Measurements from ENCODE around the gene ALG12. TPM values are rescaled to one million over a fixed set of nuclear protein-coding genes. Genes with fewer than 3 reads are reported as not detected.

ALG12 gene
- total and polyA plus RNA-seq, 2 experiments from 2014 or later, result 21.9 to 24.4 TPM

DNA sequence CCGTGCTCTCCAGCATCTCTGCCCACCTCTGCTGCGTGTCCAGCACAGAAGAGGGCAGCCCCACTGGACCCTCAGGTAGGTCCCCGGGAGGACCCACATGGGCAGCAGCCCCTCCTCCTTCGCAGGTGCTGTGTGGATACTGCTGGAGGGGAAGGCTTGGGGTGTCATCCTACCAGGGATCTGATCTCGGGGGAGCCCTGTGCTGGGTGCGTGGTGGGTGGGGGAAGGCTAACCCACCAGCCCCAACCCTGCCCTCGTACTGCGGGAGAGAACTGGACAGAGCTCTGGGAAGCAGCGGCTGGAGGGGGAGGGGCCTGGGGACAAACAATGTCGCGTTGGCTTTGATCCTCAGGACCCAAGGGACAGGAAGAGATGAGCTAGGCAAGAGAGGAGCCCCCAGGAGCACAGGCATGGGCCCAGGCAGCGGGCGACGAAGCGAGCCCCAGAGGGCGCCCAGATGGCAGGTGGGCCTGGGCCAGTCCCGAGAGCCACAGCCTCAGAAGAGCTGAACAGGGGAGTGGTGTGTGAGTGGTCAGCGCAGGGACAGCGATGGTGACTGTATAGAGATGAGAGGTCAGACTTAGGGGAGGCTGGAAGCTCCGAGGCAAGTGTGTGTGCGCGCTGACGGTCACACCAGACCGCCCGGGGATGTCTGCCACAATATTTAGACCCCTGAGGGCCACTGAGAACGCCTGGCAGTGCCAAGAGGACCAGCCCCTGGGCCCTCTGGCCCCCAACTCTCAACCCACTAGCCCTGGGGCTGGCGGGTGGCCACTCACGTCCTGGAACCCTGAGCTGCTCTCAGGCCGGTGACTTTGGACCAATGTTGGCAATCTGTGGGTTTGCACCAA lies 40.9 kb upstream of the ALG12 start:
- TF ChIP-seq EZH2phosphoT487 (IDR thresholded peaks at IDR 0.05; ENCODE audit: insufficient read depth, low read depth) (no peak), EZH2 (IDR thresholded peaks at IDR 0.05; ENCODE audit: insufficient read depth, poor library complexity, severe bottlenecking) (no peak)
- Histone ChIP-seq H4K20me1 (ENCODE audit: insufficient read depth) (no peaks in the 10 kb centered on the region), H3K79me2 (ENCODE audit: insufficient read depth) (peaks cover 21% of the 10 kb centered on the region), H3K9ac (peak overlapping the region; percentile 79; the same call in 1 of the 2 replicates), H3F3A (ENCODE audit: insufficient read depth) (no peaks in the 10 kb centered on the region), H3K9me2 (ENCODE audit: insufficient read depth) (no peaks in the 10 kb centered on the region), H3K4me2 (ENCODE audit: unreplicated experiment) (peak overlapping the region; percentile 58), H3K27ac (no peak overlapping the region), H2AFZ (no peak overlapping the region; the same call in 1 of the 2 replicates), H3K36me3 (ENCODE audit: low read depth) (no peaks in the 10 kb centered on the region; the same call in 1 of the 2 replicates), H3K9me3 (ENCODE audit: low read depth) (no peaks in the 10 kb centered on the region), H3K27me3 (replicated peaks; ENCODE audit: insufficient read depth) (no peaks in the 10 kb centered on the region), H3K4me1 (ENCODE audit: insufficient read depth) (peaks cover 5% of the 10 kb centered on the region; the same call in 1 of the 2 replicates), H3K4me3 (peak overlapping the region; percentile 73; the same call in 1 of the 2 replicates)
- 84% methylated on average over 28 to 29 of the region's 29 CpGs for WGBS, 2 experiments (ENCODE audit: low coverage in 1 of 2, low lambda C conversion rate in 2 of 2, missing lambda C conversion rate in 2 of 2)
- DNase-seq, result no peak
- in situ Hi-C loops (cut with MboI), result no loop called here

GRCh38 chr22:49958366-49958921 lies 40.2 kb upstream of the ALG12 start:
- Histone ChIP-seq H3K9me3 (ENCODE audit: low read depth) (no peaks in the 10 kb centered on the region), H3K9me2 (ENCODE audit: insufficient read depth) (no peaks in the 10 kb centered on the region), H3F3A (ENCODE audit: insufficient read depth) (no peaks in the 10 kb centered on the region), H2AFZ (no peak overlapping the region), H3K36me3 (ENCODE audit: low read depth) (no peaks in the 10 kb centered on the region; the same call in 1 of the 2 replicates), H3K9ac (no peak overlapping the region), H3K4me3 (no peak overlapping the region), H3K79me2 (ENCODE audit: insufficient read depth) (peaks cover 17% of the 10 kb centered on the region), H4K20me1 (ENCODE audit: insufficient read depth) (no peaks in the 10 kb centered on the region), H3K27ac (no peak overlapping the region), H3K4me1 (ENCODE audit: insufficient read depth) (peaks cover 5% of the 10 kb centered on the region; the same call in 1 of the 2 replicates), H3K4me2 (ENCODE audit: unreplicated experiment) (no peak overlapping the region), H3K27me3 (replicated peaks; ENCODE audit: insufficient read depth) (no peaks in the 10 kb centered on the region)
- TF ChIP-seq EZH2phosphoT487 (IDR thresholded peaks at IDR 0.05; ENCODE audit: insufficient read depth, low read depth) (no peak), EZH2 (IDR thresholded peaks at IDR 0.05; ENCODE audit: insufficient read depth, poor library complexity, severe bottlenecking) (no peak)
- WGBS, 2 experiments (ENCODE audit: low coverage in 1 of 2, low lambda C conversion rate in 2 of 2, missing lambda C conversion rate in 2 of 2), result 82 to 84% methylated on average over 16 of the region's 16 CpGs
- in situ Hi-C loops (cut with MboI), result no loop called here
- DNase-seq, result no peak

DNA sequence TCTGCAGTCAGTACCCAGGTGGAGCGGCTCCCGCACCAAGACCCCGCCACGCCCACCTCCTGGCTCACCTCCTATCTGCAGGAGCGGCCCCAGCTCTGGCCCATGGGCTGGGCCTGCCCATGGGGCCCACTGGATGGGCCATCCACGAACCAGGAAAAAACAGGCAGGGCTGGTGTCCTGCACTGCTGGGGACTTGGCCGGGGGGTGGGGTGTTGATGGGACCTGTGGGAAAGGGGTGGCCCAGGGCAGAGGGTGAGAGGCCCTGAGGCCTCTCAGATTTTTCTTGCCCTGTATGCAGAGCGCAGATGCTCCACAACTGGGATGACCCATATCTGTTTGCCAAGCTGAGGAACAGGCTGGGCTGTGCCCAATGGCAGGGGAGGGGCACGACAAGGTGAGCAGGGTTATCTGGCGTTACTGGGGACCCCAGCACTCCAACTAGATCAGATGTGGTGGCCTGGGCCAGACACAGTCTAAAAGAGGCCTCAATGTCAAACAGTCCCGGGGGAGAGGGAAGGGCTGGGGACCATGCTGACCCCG lies 39.7 kb upstream of the ALG12 start:
- H3K4me2 ChIP-seq (ENCODE audit: unreplicated experiment), result no peak overlapping the region
- no peaks in the 10 kb centered on the region for H4K20me1 ChIP-seq (ENCODE audit: insufficient read depth)
- H3K9ac ChIP-seq, result no peak overlapping the region
- H3F3A ChIP-seq (ENCODE audit: insufficient read depth), result no peaks in the 10 kb centered on the region
- H3K36me3 ChIP-seq (ENCODE audit: low read depth), result no peaks in the 10 kb centered on the region
- in situ Hi-C loops (cut with MboI), result no loop called here
- no peaks in the 10 kb centered on the region for H3K9me2 ChIP-seq (ENCODE audit: insufficient read depth)
- no peaks in the 10 kb centered on the region for H3K27me3 ChIP-seq (replicated peaks; ENCODE audit: insufficient read depth)
- DNase-seq, result no peak
- H3K79me2 ChIP-seq (ENCODE audit: insufficient read depth), result peaks cover 11% of the 10 kb centered on the region
- 84 to 100% methylated on average over 8 to 11 of the region's 12 CpGs for WGBS, 2 experiments (ENCODE audit: low coverage in 1 of 2, low lambda C conversion rate in 2 of 2, missing lambda C conversion rate in 2 of 2)
- peaks cover 5% of the 10 kb centered on the region; the same call in 1 of the 2 replicates for H3K4me1 ChIP-seq (ENCODE audit: insufficient read depth)
- no peak overlapping the region for H2AFZ ChIP-seq
- no peak for TF ChIP-seq EZH2 (IDR thresholded peaks at IDR 0.05; ENCODE audit: insufficient read depth, poor library complexity, severe bottlenecking)
- no peak for TF ChIP-seq EZH2phosphoT487 (IDR thresholded peaks at IDR 0.05; ENCODE audit: insufficient read depth, low read depth)
- H3K27ac ChIP-seq, result no peak overlapping the region
- H3K4me3 ChIP-seq, result no peak overlapping the region
- no peaks in the 10 kb centered on the region for H3K9me3 ChIP-seq (ENCODE audit: low read depth)

- Histone ChIP-seq H3K9ac (no peak overlapping the region), H3K36me3 (ENCODE audit: low read depth) (no peaks in the 10 kb centered on the region), H2AFZ (no peak overlapping the region), H3K9me2 (ENCODE audit: insufficient read depth) (no peaks in the 10 kb centered on the region), H3K9me3 (ENCODE audit: low read depth) (no peaks in the 10 kb centered on the region), H3F3A (ENCODE audit: insufficient read depth) (no peaks in the 10 kb centered on the region), H4K20me1 (ENCODE audit: insufficient read depth) (no peaks in the 10 kb centered on the region), H3K4me1 (ENCODE audit: insufficient read depth) (peaks cover 6% of the 10 kb centered on the region), H3K27ac (no peak overlapping the region), H3K4me2 (ENCODE audit: unreplicated experiment) (no peak overlapping the region), H3K79me2 (ENCODE audit: insufficient read depth) (peaks cover 6% of the 10 kb centered on the region; the same call in 1 of the 2 replicates), H3K27me3 (replicated peaks; ENCODE audit: insufficient read depth) (no peaks in the 10 kb centered on the region), H3K4me3 (no peak overlapping the region)
- in situ Hi-C loops (cut with MboI), result no loop called here
- TF ChIP-seq EZH2phosphoT487 (IDR thresholded peaks at IDR 0.05; ENCODE audit: insufficient read depth, low read depth), result no peak
- TF ChIP-seq EZH2 (IDR thresholded peaks at IDR 0.05; ENCODE audit: insufficient read depth, poor library complexity, severe bottlenecking), result no peak
- 86 to 89% methylated on average over 18 to 20 of the region's 20 CpGs for WGBS, 2 experiments (ENCODE audit: low coverage in 1 of 2, low lambda C conversion rate in 2 of 2, missing lambda C conversion rate in 2 of 2)
- no peak for DNase-seq
These were observed 38.9 kb upstream of the ALG12 start for GRCh38 chr22:49956914-49957825.

All from GM23248 (cell line).